ENCODE data around the gene ANO4. TPM values are rescaled to one million over a fixed set of nuclear protein-coding genes. Genes with fewer than 3 reads are reported as not detected.

The ANO4 gene
- total RNA-seq, 1 donor from 2014 or later, result 0.13 TPM

Other genes starting within 250 kb of the ANO4 start
- gene GAS2L3, start 221.1 kb upstream of the ANO4 start, total RNA-seq, result 2.5 and 7.3 TPM in 2 replicates